HCT116 (cell line): ENCODE data around the gene TDG. TPM values are rescaled to one million over a fixed set of nuclear protein-coding genes. Genes with fewer than 3 reads are reported as not detected.

Source experiments
- ATAC-seq: fragments of 200-7000 bp; cut with Tn5 transposase; 2 replicates; pipeline ENCODE4 v1.9.1; 2020; ENCODE audit warnings: mild to moderate bottlenecking, moderate library complexity
- BruUV-seq: library from RNA; stranded (reverse); fragments of 400-500 nt; replicated peaks from 2 replicates; lab custom pipeline; 2021; lab: Mats Ljungman, UMichigan
- CTCF ChIA-PET: fragments of 300-600 bp; sonication (Branson Sonifier 250); formaldehyde crosslinking; loops from one replicate; lab custom pipeline; 2021; ENCODE audit warnings: antibody characterized with exemption; lab: Charles Lee
- POLR2A ChIA-PET: fragments of 300-600, 350-600 bp; sonication (Branson Sonifier 250); formaldehyde crosslinking; loops from one replicate; lab custom pipeline; 2021; ENCODE audit warnings: antibody characterized with exemption; lab: Charles Lee
- RAD21 ChIA-PET, 2 experiments: fragments of 300-600 bp; sonication (Branson Sonifier 250); formaldehyde crosslinking; loops; one replicate each; lab custom pipeline; 2023; ENCODE audit warnings: low total read pairs in 2 of 2; ENCODE audit not compliant: uncharacterized antibody in 2 of 2, unreplicated experiment in 2 of 2, low non-redundant PET in 1 of 2; lab: Charles Lee
- DNase-seq: peaks from one replicate; pipeline ENCODE4 v3.0.0-alpha.2; 2010; ENCODE audit warnings: low read depth, low spot score
- H2AFZ ChIP-seq: fragments of 200-600 bp; shearing (Covaris generic), sonication (generic); 2 replicates; pipeline ENCODE4 v1.6.1; 2017; ENCODE audit warnings: low read depth, mixed run types, mixed read lengths, antibody characterized with exemption, low read length; ENCODE audit not compliant: poor library complexity, severe bottlenecking
- H3K27ac ChIP-seq: 2 replicates; pipeline ENCODE4 v1.5.1; 2012; ENCODE audit warnings: low read depth, low read length
- H3K27me3 ChIP-seq: fragments of 200-600 bp; sonication (generic); 2 replicates; pipeline ENCODE4 v1.6.1; 2016; ENCODE audit warnings: mixed run types, low read length, mixed read lengths; ENCODE audit not compliant: insufficient read depth
- H3K36me3 ChIP-seq, 2 experiments: fragments of 200-500 bp in 1 of 2; fragments of 200-600 bp in 1 of 2; sonication (Bioruptor generic) in 1 of 2; sonication (generic) in 1 of 2; 2 replicates each; pipeline versions ENCODE4 v1.5.1 to v1.6.1; 2014 to 2016; ENCODE audit warnings: low read length in 2 of 2, inconsistent platforms in 1 of 2, mixed read lengths in 1 of 2, mixed run types in 1 of 2; ENCODE audit not compliant: insufficient read depth in 2 of 2, control insufficient read depth in 1 of 2
- H3K4me1 ChIP-seq, 2 experiments: fragments of 200-600 bp in 1 of 2; sonication (generic) in 1 of 2; 2 replicates each; pipeline versions ENCODE4 v1.5.1 to v1.6.1; 2012 to 2017; ENCODE audit warnings: low read length in 2 of 2, inconsistent platforms in 1 of 2, mild to moderate bottlenecking in 1 of 2, mixed read lengths in 1 of 2, mixed run types in 1 of 2, moderate library complexity in 1 of 2; ENCODE audit not compliant: insufficient read depth in 2 of 2, control insufficient read depth in 1 of 2
- H3K4me2 ChIP-seq: fragments of 200-600 bp; sonication (generic); 2 replicates; pipeline ENCODE4 v1.6.1; 2017; ENCODE audit warnings: mixed run types, low read length, mixed read lengths
- H3K4me3 ChIP-seq, 2 experiments: fragments of 200-600 bp in 1 of 2; sonication (generic) in 1 of 2; replicated peaks in 1 of 2; 2 replicates each; pipeline ENCODE4 v1.5.1; 2011 to 2016; ENCODE audit warnings: low read length in 2 of 2, control low read depth in 1 of 2, low read depth in 1 of 2, mild to moderate bottlenecking in 1 of 2, mixed read lengths in 1 of 2, mixed run types in 1 of 2
- H3K79me2 ChIP-seq: fragments of 200-600 bp; sonication (generic); 2 replicates; pipeline ENCODE4 v1.6.1; 2017; ENCODE audit warnings: mild to moderate bottlenecking, mixed run types, low read length, moderate library complexity, mixed read lengths; ENCODE audit not compliant: insufficient read depth
- H3K9ac ChIP-seq: fragments of 200-600 bp; sonication (generic); 2 replicates; pipeline ENCODE4 v1.6.1; 2016; ENCODE audit warnings: low read length, mixed read lengths
- H3K9me2 ChIP-seq: fragments of 200-600 bp; sonication (generic), shearing (Covaris generic); 2 replicates; pipeline ENCODE4 v1.6.1; 2017; ENCODE audit warnings: mixed run types, mild to moderate bottlenecking, moderate library complexity; ENCODE audit not compliant: insufficient read depth
- H3K9me3 ChIP-seq, 2 experiments: fragments of 200-500 bp in 1 of 2; fragments of 200-600 bp in 1 of 2; sonication (Bioruptor generic) in 1 of 2; sonication (generic) in 1 of 2; 2 replicates each; pipeline ENCODE4 v1.6.1; 2014 to 2017; ENCODE audit warnings: low read length in 2 of 2, mixed read lengths in 2 of 2, inconsistent platforms in 1 of 2, low read depth in 1 of 2, mild to moderate bottlenecking in 1 of 2, mixed run types in 1 of 2, moderate library complexity in 1 of 2; ENCODE audit not compliant: control insufficient read depth in 1 of 2, insufficient read depth in 1 of 2
- H4K20me1 ChIP-seq: fragments of 200-600 bp; sonication (generic), shearing (Covaris generic); 2 replicates; pipeline ENCODE4 v1.6.1; 2017; ENCODE audit warnings: mixed run types, mild to moderate bottlenecking, moderate library complexity; ENCODE audit not compliant: insufficient read depth
- CEBPB ChIP-seq: IDR thresholded peaks from 2 replicates; pipeline ENCODE4 v1.6.1; 2012; ENCODE audit warnings: low read depth
- EGR1 ChIP-seq: IDR thresholded peaks from 2 replicates; pipeline ENCODE4 v1.6.1; 2012; ENCODE audit warnings: low read depth
- EZH2 ChIP-seq: fragments of 200-600 bp; sonication (generic); IDR thresholded peaks from 2 replicates; pipeline ENCODE4 v1.6.1; 2017; ENCODE audit warnings: antibody characterized with exemption, mixed run types
- EZH2phosphoT487 ChIP-seq: fragments of 200-600 bp; IDR thresholded peaks from 2 replicates; pipeline ENCODE4 v1.6.1; 2018; ENCODE audit warnings: antibody characterized with exemption, borderline replicate concordance
- FOSL1 ChIP-seq: IDR thresholded peaks from 2 replicates; pipeline ENCODE4 v1.6.1; 2012; ENCODE audit warnings: low read depth
- JUND ChIP-seq: IDR thresholded peaks from 2 replicates; pipeline ENCODE4 v1.6.1; 2012
- MAX ChIP-seq: IDR thresholded peaks from 2 replicates; pipeline ENCODE4 v1.6.1; 2012
- POLR2AphosphoS5 ChIP-seq: IDR thresholded peaks from 2 replicates; pipeline ENCODE4 v1.6.1; 2011; ENCODE audit warnings: mild to moderate bottlenecking, low read depth, low read length, moderate library complexity
- REST ChIP-seq: IDR thresholded peaks from 2 replicates; pipeline ENCODE4 v1.6.1; 2012; ENCODE audit warnings: low read depth
- SRF ChIP-seq: IDR thresholded peaks from 2 replicates; pipeline ENCODE4 v1.6.1; 2012; ENCODE audit warnings: low read depth
- YY1 ChIP-seq: IDR thresholded peaks from 2 replicates; pipeline ENCODE4 v1.6.1; 2011; ENCODE audit warnings: low read length, low read depth, moderate library complexity, mild to moderate bottlenecking; ENCODE audit not compliant: insufficient replicate concordance; ENCODE audit errors: extremely low read depth
- ZBTB33 ChIP-seq: IDR thresholded peaks from 2 replicates; pipeline ENCODE4 v1.6.1; 2011; ENCODE audit warnings: mild to moderate bottlenecking, low read length, moderate library complexity; ENCODE audit not compliant: insufficient replicate concordance; ENCODE audit errors: extremely low read depth
- ZFX ChIP-seq: fragments of 450-650 bp; IDR thresholded peaks from 2 replicates; pipeline ENCODE4 v1.6.1; 2017
- ZNF274 ChIP-seq: fragments of 200-500 bp; sonication (Bioruptor generic); IDR thresholded peaks from 2 replicates; pipeline ENCODE4 v1.6.1; 2014; ENCODE audit warnings: mild to moderate bottlenecking, low read depth, low read length, inconsistent platforms
- intact Hi-C: fragments of 100-400 bp; cut with micrococcal nuclease; formaldehyde crosslinking; loops from 2 replicates; pipeline ENCODE4 v1.10.0; 2022
- total RNA-seq: library from RNA; stranded (reverse); gene quantifications from one replicate; pipeline ENCODE4 v1.2.1, GENCODE V29; 2021; ENCODE audit not compliant: unreplicated experiment

Gene TDG
- total RNA-seq, 1 experiment from 2014 or later, result 23.9 TPM

GRCh38 chr12:103933237-103933636 is 32.4 kb upstream of the TDG start (continued):
- TF ChIP-seq FOSL1 (no peak), JUND (no peak), ZBTB33 (no peak)

- peaks cover 98% of the 10 kb centered on the region for H3K79me2 ChIP-seq
- no peak overlapping the region for H2AFZ ChIP-seq
- POLR2A ChIA-PET, result interaction anchor here (0.8 to 1.0 kb wide), 2 partner anchors 12 to 29 kb away, joined by 3 read pairs; partner anchors contain the start of gene TDG
- no peaks in the 10 kb centered on the region for H3K9me3 ChIP-seq
- intact Hi-C loops, result no loop called here
- peaks cover 86 to 97% of the 10 kb centered on the region in 2 experiments for H3K36me3 ChIP-seq
- peaks cover 24% of the 10 kb centered on the region; the same call in 1 of the 2 replicates for H4K20me1 ChIP-seq
- H3K4me3 ChIP-seq, result no peak overlapping the region
- no peak overlapping the region for H3K27ac ChIP-seq
- RAD21 ChIA-PET, result no interaction called here
- H3K9me2 ChIP-seq, result no peaks in the 10 kb centered on the region
- CTCF ChIA-PET, result interaction anchor here (0.7 to 1.4 kb wide), 2 partner anchors 18 to 172 kb away, joined by 3 to 5 read pairs; no protein-coding TSS in a partner anchor
- 0 out of 2 replicates have a peak, but pooled peaks have one; percentile 25 for ATAC-seq
- H3K27me3 ChIP-seq, result no peaks in the 10 kb centered on the region
- H3K9ac ChIP-seq, result no peak overlapping the region
- no peak overlapping the region for H3K4me2 ChIP-seq
- no peak for DNase-seq
- BruUV-seq, result no TSS peak
- H3K4me1 ChIP-seq, result peaks cover 4 to 5% of the 10 kb centered on the region in 2 experiments
- TF ChIP-seq SRF (no peak), EZH2 (no peak), CEBPB (no peak), POLR2AphosphoS5 (no peak; the same call in 1 of the 2 replicates), MAX (no peak), ZBTB33 (no peak), REST (no peak), ZFX (no peak), ZNF274 (no peak), JUND (no peak), EZH2phosphoT487 (no peak), YY1 (no peak), EGR1 (no peak), FOSL1 (no peak)
These were observed 29.0 kb upstream of the TDG start for GRCh38 chr12:103936679-103937078.
